Lung microvascular endothelial cell (primary cell): Measurements from ENCODE around the gene MRPL30. TPM values are rescaled to one million over a fixed set of nuclear protein-coding genes. Genes with fewer than 3 reads are reported as not detected.
"Not testable (repeated sequence)": the region's sequence is repeated elsewhere in the genome, so short reads cannot be mapped to it uniquely, and the experiment has no call there.

Experiments
- DNase-seq, 2 donors: peaks; one replicate each; pipeline versions ENCODE4 v3.0.0 to v3.0.0-alpha.2; 2010; ENCODE audit warnings: low read depth in 2 of 2
- total RNA-seq: library from RNA; depleted of rRNA; stranded (reverse); fragments of >200 nt; gene quantifications from 2 replicates; pipeline ENCODE4 v1.2.1, GENCODE V29; 2014

Gene MRPL30
- total RNA-seq, 1 donor from 2014 or later, result 24.6 TPM

GRCh38 chr2:99184811-99185210 is 3.8 kb downstream of the MRPL30 start:
- no peak for DNase-seq

GRCh38 chr2:99187011-99187410 is 6.0 kb downstream of the MRPL30 start:
- DNase-seq, result no peak

- no peak for DNase-seq
These were observed 7.4 kb downstream of the MRPL30 start for GRCh38 chr2:99188357-99188756.

- no peak for DNase-seq
These were observed 9.6 kb downstream of the MRPL30 start for GRCh38 chr2:99190548-99190947.

- DNase-seq, result not testable (repeated sequence)
These were observed 11.4 kb downstream of the MRPL30 start for GRCh38 chr2:99192364-99192763.

- no peak for DNase-seq
These were observed 17.3 kb downstream of the MRPL30 start for GRCh38 chr2:99198103-99198841.

- DNase-seq, result no peak
These were observed 19.3 kb downstream of the MRPL30 start for GRCh38 chr2:99200076-99200800.

- DNase-seq, result no peak
These were observed 21.1 kb downstream of the MRPL30 start for GRCh38 chr2:99201959-99202678.

- no peak for DNase-seq
These were observed 24.5 kb downstream of the MRPL30 start for GRCh38 chr2:99205491-99205890.

GRCh38 chr2:99216096-99216495 is 35.1 kb downstream of the MRPL30 start:
- DNase-seq, result no peak

- no peak for DNase-seq
These were observed 37.0 kb downstream of the MRPL30 start for GRCh38 chr2:99217929-99218501.

GRCh38 chr2:99233177-99233576 is 52.2 kb downstream of the MRPL30 start:
- DNase-seq, result not testable (repeated sequence)

- DNase-seq, result no peak
These were observed 57.6 kb downstream of the MRPL30 start for GRCh38 chr2:99238599-99238998.

GRCh38 chr2:99240431-99240830 is 59.4 kb downstream of the MRPL30 start:
- DNase-seq, result no peak

- no peak for DNase-seq
These were observed 61.2 kb downstream of the MRPL30 start for GRCh38 chr2:99242151-99242550.

Other genes starting within 250 kb of the MRPL30 start
- 0.60 and 2.2 TPM in 2 replicates for gene CRACDL, start 245.0 kb upstream of the MRPL30 start, total RNA-seq
- 0.20 and 0.22 TPM in 2 replicates for gene C2orf15, start 39.5 kb upstream of the MRPL30 start, total RNA-seq
- 0.44 and 1.4 TPM in 2 replicates for gene TSGA10, start 26.2 kb upstream of the MRPL30 start, total RNA-seq
- gene LIPT1, start 26.2 kb upstream of the MRPL30 start, total RNA-seq, result 3.3 and 4.8 TPM in 2 replicates
- 16.6 and 18.5 TPM in 2 replicates for gene MITD1, start 126 bp upstream of the MRPL30 start, total RNA-seq
- not detected in 2 replicates for gene LYG2, start 74.5 kb downstream of the MRPL30 start, total RNA-seq
- gene LYG1, start 120.0 kb downstream of the MRPL30 start, total RNA-seq, result 0.22 and 0.40 TPM in 2 replicates
- 54.8 and 57.3 TPM in 2 replicates for gene TXNDC9, start 155.1 kb downstream of the MRPL30 start, total RNA-seq
- 12.7 and 14.6 TPM in 2 replicates for gene EIF5B, start 156.2 kb downstream of the MRPL30 start, total RNA-seq